Esophagus squamous epithelium (tissue), 5 donors: Measurements from ENCODE around the gene CCDC18. TPM values are rescaled to one million over a fixed set of nuclear protein-coding genes. Genes with fewer than 3 reads are reported as not detected.

ENCODE experiments used
- DNase-seq: peaks from one replicate; lab custom pipeline; 2025; lab: John Stamatoyannopoulos, UW
- H3K27ac ChIP-seq, 4 donors: fragments of 200-600 bp; sonication (generic); one replicate each; pipeline ENCODE4 v1.5.1; 2016 to 2019; ENCODE audit warnings: mild to moderate bottlenecking in 1 of 4
- H3K27me3 ChIP-seq, 4 donors: fragments of 200-600 bp; sonication (generic); 1 replicate in 3 of 4; 2 replicates in 1 of 4; pipeline versions ENCODE4 v1.5.1 to v1.6.0; 2017 to 2021; ENCODE audit warnings: antibody characterized with exemption in 1 of 4
- H3K36me3 ChIP-seq, 3 donors: fragments of 200-600 bp; sonication (generic); one replicate each; pipeline ENCODE4 v1.5.1; 2016 to 2019
- H3K4me1 ChIP-seq, 3 donors: fragments of 200-600 bp; sonication (generic); one replicate each; pipeline ENCODE4 v1.5.1; 2017 to 2019
- H3K4me3 ChIP-seq, 4 donors: fragments of 200-600 bp; sonication (generic); 1 replicate in 3 of 4; 2 replicates in 1 of 4; pipeline ENCODE4 v1.5.1; 2016 to 2019; ENCODE audit warnings: mild to moderate bottlenecking in 2 of 4, moderate library complexity in 1 of 4
- H3K9me3 ChIP-seq, 3 donors: fragments of 200-600 bp; sonication (generic); one replicate each; pipeline ENCODE4 v1.5.1; 2016 to 2019
- CTCF ChIP-seq, 6 experiments: fragments of 450-650 bp in 4 of 6; fragments of 200-600 bp in 2 of 6; sonication (generic) in 2 of 6; IDR thresholded peaks; one replicate each; pipeline ENCODE4 v1.5.1; 2016 to 2019; ENCODE audit warnings: antibody characterized with exemption in 6 of 6, mild to moderate bottlenecking in 4 of 6, moderate library complexity in 4 of 6
- POLR2A ChIP-seq, 4 donors: fragments of 450-650 bp; IDR thresholded peaks; one replicate each; pipeline ENCODE4 v1.6.1; 2017; ENCODE audit warnings: antibody characterized with exemption in 4 of 4, mild to moderate bottlenecking in 4 of 4, moderate library complexity in 3 of 4
- WGBS, 2 donors: methylation state at CpG; one replicate each; pipeline ENCODE4 v1.1.5; 2018; 5-methylcytosine and 5-hydroxymethylcytosine counted together
- intact Hi-C: fragments of 100-400 bp; cut with DNase I; formaldehyde crosslinking; loops from one replicate; pipeline ENCODE4 v1.15.0; 2022
- small RNA-seq, 4 donors: library from RNA; depleted of rRNA; stranded (forward); fragments of <200 nt; gene quantifications; one replicate each; pipeline ENCODE3, GENCODE V24; 2016
- total RNA-seq, 4 donors: library from RNA; depleted of rRNA; stranded (reverse); fragments of >200 nt; gene quantifications; one replicate each; pipeline ENCODE4 v1.1.0, GENCODE V29; 2016
- donor health status: DM: yes; HTN: yes; CAD: no.

The CCDC18 gene
- total RNA-seq, 4 donors from 2014 or later = 6.1 to 11.7 (median 7.0) TPM

- Histone ChIP-seq H3K36me3 (no peaks in the 10 kb centered on the region), H3K27me3 (no peaks in the 10 kb centered on the region), H3K4me3 (no peak overlapping the region), H3K4me1 (peaks cover 0 to 54% (median 15%) of the 10 kb centered on the region in 3 donors), H3K27ac (no peak overlapping the region), H3K9me3 (no peaks in the 10 kb centered on the region)
- TF ChIP-seq CTCF (IDR thresholded peaks at IDR 0.05) = no peak
- TF ChIP-seq POLR2A (IDR thresholded peaks at IDR 0.05) = no peak
- 95% methylated on average over 1 of the region's 1 CpG for WGBS, 2 donors
- intact Hi-C loops = no loop called here
- no peak for DNase-seq
Measured at GRCh38 chr1:93321720-93322119, 141.2 kb downstream of the CCDC18 start.

- Histone ChIP-seq H3K9me3 (no peaks in the 10 kb centered on the region), H3K4me1 (peaks cover 0 to 48% (median 15%) of the 10 kb centered on the region in 3 donors), H3K27ac (peak overlapping the region in 3 of 4 donors; percentile 58 to 75 (median 60)), H3K27me3 (no peaks in the 10 kb centered on the region), H3K4me3 (no peak overlapping the region), H3K36me3 (no peaks in the 10 kb centered on the region)
- WGBS, 2 donors = 40 to 60% methylated on average over 3 of the region's 3 CpGs
- no peak for DNase-seq
- intact Hi-C loops = no loop called here
- no peak for TF ChIP-seq POLR2A (IDR thresholded peaks at IDR 0.05)
- TF ChIP-seq CTCF (IDR thresholded peaks at IDR 0.05) = no peak
Measured at GRCh38 chr1:93322349-93322748, 141.8 kb downstream of the CCDC18 start.

- H3K4me1 ChIP-seq = peaks cover 0 to 46% (median 15%) of the 10 kb centered on the region in 3 donors
- TF ChIP-seq POLR2A (IDR thresholded peaks at IDR 0.05) (no peak), CTCF (IDR thresholded peaks at IDR 0.05) (no peak)
- H3K9me3 ChIP-seq = no peaks in the 10 kb centered on the region
- no peak overlapping the region for H3K4me3 ChIP-seq
- H3K27me3 ChIP-seq = no peaks in the 10 kb centered on the region
- peak overlapping the region in 3 of 4 donors; percentile 58 to 75 (median 60) for H3K27ac ChIP-seq
- WGBS, 2 donors = 41 to 71% methylated on average over 3 of the region's 3 CpGs
- no peak for DNase-seq
- intact Hi-C loops = no loop called here
- no peaks in the 10 kb centered on the region for H3K36me3 ChIP-seq
Measured at GRCh38 chr1:93323185-93323820, 142.8 kb downstream of the CCDC18 start.

DNA sequence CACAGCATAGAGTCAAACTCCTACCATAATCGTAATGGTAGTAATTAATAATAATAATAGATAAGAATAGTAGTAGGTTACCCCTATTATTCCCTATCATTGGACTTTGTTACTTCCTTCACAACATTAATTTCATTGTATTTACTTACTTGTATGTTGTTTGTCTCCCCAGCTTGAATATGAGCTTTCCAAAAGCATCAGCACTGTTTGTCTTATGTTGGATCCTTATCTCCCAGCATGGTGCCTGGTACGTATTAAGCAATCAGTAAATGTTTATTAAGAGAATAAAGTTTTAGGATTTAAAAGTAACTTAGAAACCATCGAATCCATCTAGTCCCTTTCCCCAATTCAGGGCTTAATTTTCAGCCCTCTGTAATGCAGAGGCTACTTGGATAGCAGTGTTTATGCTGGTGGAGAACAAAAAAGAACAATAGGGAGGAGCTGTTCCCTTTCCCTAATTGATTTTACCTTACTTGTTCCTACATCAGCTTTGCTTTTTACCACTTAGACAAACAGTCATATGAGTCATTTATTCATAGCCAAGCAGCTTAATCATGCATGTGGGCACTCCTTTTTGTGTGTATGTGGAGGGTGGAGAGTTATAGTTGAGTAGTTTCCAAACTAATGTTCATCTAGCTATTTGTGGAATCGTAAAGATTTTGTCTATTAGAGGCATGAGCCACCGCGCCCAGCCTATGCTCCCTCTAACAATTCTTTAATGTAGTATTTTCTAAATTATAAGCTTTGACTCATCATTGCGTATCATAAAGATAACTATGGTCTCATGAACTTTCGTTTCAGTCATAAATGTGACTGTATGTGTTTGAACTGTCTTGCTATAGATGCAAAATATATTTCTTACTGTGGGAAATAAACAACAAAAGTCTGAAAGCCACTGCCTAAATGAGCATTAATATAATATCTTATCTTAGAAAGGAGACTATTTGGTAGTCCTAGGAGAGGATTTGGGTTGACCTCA lies 144.3 kb downstream of the CCDC18 start:
- H3K27ac ChIP-seq = peak overlapping the region; percentile 11 to 78 (median 66)
- DNase-seq = no peak
- TF ChIP-seq CTCF (IDR thresholded peaks at IDR 0.05) (no peak), POLR2A (IDR thresholded peaks at IDR 0.05) (no peak)
- intact Hi-C loops = no loop called here
- H3K4me3 ChIP-seq = no peak overlapping the region
- H3K4me1 ChIP-seq = peaks cover 0 to 49% (median 15%) of the 10 kb centered on the region in 3 donors
- H3K36me3 ChIP-seq = no peaks in the 10 kb centered on the region
- H3K9me3 ChIP-seq = no peaks in the 10 kb centered on the region
- WGBS, 2 donors = 39% methylated on average over 8 of the region's 8 CpGs
- H3K27me3 ChIP-seq = no peaks in the 10 kb centered on the region

Small RNA genes within 50 kb of the gene (small RNA-seq; reads per million reads assigned to genes)
- gene AC126124.1 = 0 reads per million in 4 donors
- 0 reads per million in 4 donors for gene AL139421.1

Other genes with a start within 250 kb of the CCDC18 start
- gene DIPK1A, start 219.3 kb upstream of the CCDC18 start, total RNA-seq = 1 to 10 TPM; 3.1 to 9.9 (median 4.9) TPM
- 10 to 100 TPM in 3 of 4 donors, 1 to 10 TPM in 1; 7.0 to 18.4 (median 14.8) TPM for gene MTF2, start 101.4 kb upstream of the CCDC18 start, total RNA-seq
- gene TMED5, start 311 bp upstream of the CCDC18 start, total RNA-seq = 10 to 100 TPM; 28.7 to 47.9 (median 39.1) TPM
- gene DR1, start 165.2 kb downstream of the CCDC18 start, total RNA-seq = 10 to 100 TPM; 22.1 to 44.9 (median 37.8) TPM